Skeletal muscle satellite cell (primary cell): ENCODE results near the gene TSPAN16. TPM values are rescaled to one million over a fixed set of nuclear protein-coding genes. Genes with fewer than 3 reads are reported as not detected.

Experiments used
- H3K27me3 ChIP-seq: 2 replicates; pipeline ENCODE4 v1.7.0; 2013; ENCODE audit warnings: low read length; ENCODE audit not compliant: control insufficient read depth, insufficient read depth
- H3K36me3 ChIP-seq: 2 replicates; pipeline ENCODE4 v1.7.0; 2013; ENCODE audit warnings: mild to moderate bottlenecking, control low read depth, low read length; ENCODE audit not compliant: insufficient read depth
- H3K4me1 ChIP-seq: 2 replicates; pipeline ENCODE4 v1.7.0; 2013; ENCODE audit warnings: low read length; ENCODE audit not compliant: control insufficient read depth, insufficient read depth
- H3K4me2 ChIP-seq: 2 replicates; pipeline ENCODE4 v1.7.0; 2013; ENCODE audit warnings: mild to moderate bottlenecking, low read length
- H3K4me3 ChIP-seq: 2 replicates; pipeline ENCODE4 v1.7.0; 2013; ENCODE audit warnings: low read length
- H3K9ac ChIP-seq: 2 replicates; pipeline ENCODE4 v1.7.0; 2013; ENCODE audit warnings: mild to moderate bottlenecking, low read depth, low read length, moderate library complexity
- H3K9me3 ChIP-seq: replicated peaks from 2 replicates; pipeline ENCODE4 v1.7.0; 2013; ENCODE audit warnings: mild to moderate bottlenecking, control low read depth, low read length
- total RNA-seq: library from RNA; depleted of rRNA; stranded (reverse); fragments of >200 nt; gene quantifications from 2 replicates; pipeline ENCODE4 v1.2.3, GENCODE V29; 2012; rRNA removed

The TSPAN16 gene
- not detected in 2 replicates for total RNA-seq

GRCh38 chr19:11295665-11296245 lies at the start of gene TSPAN16:
Gene TSPAN16, plus strand, starts transcription at chr19:11296160. Its CDS starts 138 bp downstream, at chr19:11296298.
- H3K4me3 ChIP-seq, result no peak within 1 kb of the TSS
- H3K4me1 ChIP-seq, result peaks cover 7% of the 10 kb centered on the region

GRCh38 chr19:11246941-11247340 lies 49.0 kb upstream of the TSPAN16 start:
- no peak overlapping the region for H3K9ac ChIP-seq
- H3K4me1 ChIP-seq, result peaks cover 10% of the 10 kb centered on the region
- no peak overlapping the region for H3K4me3 ChIP-seq
- no peaks in the 10 kb centered on the region for H3K27me3 ChIP-seq
- no peak overlapping the region for H3K4me2 ChIP-seq
- no peaks in the 10 kb centered on the region for H3K9me3 ChIP-seq
- peaks cover 24% of the 10 kb centered on the region for H3K36me3 ChIP-seq

More at GRCh38 chr19:11295665-11296245, at the start of gene TSPAN16:
- Histone ChIP-seq H3K4me2 (no peak within 1 kb of the TSS), H3K9ac (no peak within 1 kb of the TSS), H3K27me3 (peaks cover 8% of the 10 kb centered on the region), H3K9me3 (no peaks in the 10 kb centered on the region), H3K36me3 (no peaks in the 10 kb centered on the region)

GRCh38 chr19:11247391-11247790 lies 48.6 kb upstream of the TSPAN16 start:
- no peaks in the 10 kb centered on the region for H3K9me3 ChIP-seq
- H3K4me2 ChIP-seq, result no peak overlapping the region
- peaks cover 10% of the 10 kb centered on the region for H3K4me1 ChIP-seq
- H3K9ac ChIP-seq, result no peak overlapping the region
- H3K27me3 ChIP-seq, result no peaks in the 10 kb centered on the region
- H3K4me3 ChIP-seq, result no peak overlapping the region
- peaks cover 29% of the 10 kb centered on the region for H3K36me3 ChIP-seq

GRCh38 chr19:11247934-11248333 lies 48.0 kb upstream of the TSPAN16 start:
- no peak overlapping the region for H3K9ac ChIP-seq
- H3K36me3 ChIP-seq, result peaks cover 32% of the 10 kb centered on the region
- H3K4me1 ChIP-seq, result peaks cover 10% of the 10 kb centered on the region
- H3K27me3 ChIP-seq, result no peaks in the 10 kb centered on the region
- H3K4me2 ChIP-seq, result no peak overlapping the region
- no peak overlapping the region for H3K4me3 ChIP-seq
- H3K9me3 ChIP-seq, result no peaks in the 10 kb centered on the region

GRCh38 chr19:11248852-11249251 lies 47.1 kb upstream of the TSPAN16 start:
- Histone ChIP-seq H3K4me2 (no peak overlapping the region), H3K9ac (no peak overlapping the region), H3K4me3 (no peak overlapping the region), H3K4me1 (peaks cover 5% of the 10 kb centered on the region), H3K36me3 (peaks cover 32% of the 10 kb centered on the region), H3K27me3 (no peaks in the 10 kb centered on the region), H3K9me3 (no peaks in the 10 kb centered on the region)

- peaks cover 5% of the 10 kb centered on the region for H3K4me1 ChIP-seq
- no peak overlapping the region for H3K4me2 ChIP-seq
- no peaks in the 10 kb centered on the region for H3K27me3 ChIP-seq
- H3K36me3 ChIP-seq, result peaks cover 28% of the 10 kb centered on the region
- no peak overlapping the region for H3K9ac ChIP-seq
- H3K4me3 ChIP-seq, result no peak overlapping the region
- no peaks in the 10 kb centered on the region for H3K9me3 ChIP-seq
These were observed 44.7 kb upstream of the TSPAN16 start for GRCh38 chr19:11251217-11251616.

GRCh38 chr19:11251650-11252314 lies 44.2 kb upstream of the TSPAN16 start:
- no peak overlapping the region for H3K9ac ChIP-seq
- H3K27me3 ChIP-seq, result no peaks in the 10 kb centered on the region
- H3K4me2 ChIP-seq, result no peak overlapping the region
- H3K36me3 ChIP-seq, result peaks cover 28% of the 10 kb centered on the region
- H3K4me3 ChIP-seq, result no peak overlapping the region
- peaks cover 5% of the 10 kb centered on the region for H3K4me1 ChIP-seq
- no peaks in the 10 kb centered on the region for H3K9me3 ChIP-seq

- Histone ChIP-seq H3K9ac (no peak overlapping the region), H3K9me3 (no peaks in the 10 kb centered on the region), H3K4me1 (no peaks in the 10 kb centered on the region), H3K27me3 (no peaks in the 10 kb centered on the region), H3K4me2 (no peak overlapping the region), H3K4me3 (no peak overlapping the region), H3K36me3 (peaks cover 24% of the 10 kb centered on the region)
These were observed 43.1 kb upstream of the TSPAN16 start for GRCh38 chr19:11252665-11253355.

- peaks cover 20% of the 10 kb centered on the region for H3K36me3 ChIP-seq
- no peak overlapping the region for H3K4me2 ChIP-seq
- no peak overlapping the region for H3K4me3 ChIP-seq
- no peaks in the 10 kb centered on the region for H3K9me3 ChIP-seq
- no peak overlapping the region for H3K9ac ChIP-seq
- no peaks in the 10 kb centered on the region for H3K4me1 ChIP-seq
- no peaks in the 10 kb centered on the region for H3K27me3 ChIP-seq
These were observed 41.3 kb upstream of the TSPAN16 start for GRCh38 chr19:11254666-11255065.

GRCh38 chr19:11256189-11256588 lies 39.8 kb upstream of the TSPAN16 start:
- no peak overlapping the region for H3K4me3 ChIP-seq
- no peaks in the 10 kb centered on the region for H3K27me3 ChIP-seq
- H3K4me1 ChIP-seq, result no peaks in the 10 kb centered on the region
- peaks cover 13% of the 10 kb centered on the region for H3K36me3 ChIP-seq
- no peak overlapping the region for H3K9ac ChIP-seq
- no peak overlapping the region for H3K4me2 ChIP-seq
- no peaks in the 10 kb centered on the region for H3K9me3 ChIP-seq

GRCh38 chr19:11257846-11258380 lies 38.0 kb upstream of the TSPAN16 start:
- Histone ChIP-seq H3K9me3 (no peaks in the 10 kb centered on the region), H3K4me2 (no peak overlapping the region), H3K4me3 (no peak overlapping the region), H3K9ac (no peak overlapping the region), H3K36me3 (no peaks in the 10 kb centered on the region), H3K4me1 (peaks cover 3% of the 10 kb centered on the region), H3K27me3 (no peaks in the 10 kb centered on the region)
